Measurements from ENCODE around the gene LAMC2. TPM values are rescaled to one million over a fixed set of nuclear protein-coding genes. Genes with fewer than 3 reads are reported as not detected.

LAMC2 gene
- polyA plus RNA-seq, 3 donors: not detected

- Histone ChIP-seq H3K4me3 (replicated peaks in 1 of 3; ENCODE audit: low read depth in 2 of 3, low read length in 3 of 3) (no peak overlapping the region), H3K9ac (ENCODE audit: insufficient read depth, low read length, poor library complexity, severe bottlenecking) (no peak overlapping the region), H4K20me1 (ENCODE audit: insufficient read depth, low read length) (no peaks in the 10 kb centered on the region), H3K79me2 (ENCODE audit: insufficient read depth, low read length) (no peaks in the 10 kb centered on the region), H3K36me3 (replicated peaks in 1 of 2; ENCODE audit: control insufficient read depth in 1 of 2, insufficient read depth in 2 of 2, low read length in 2 of 2) (no peaks in the 10 kb centered on the region), H3K9me3 (replicated peaks in 1 of 2; ENCODE audit: control insufficient read depth in 1 of 2, insufficient read depth in 1 of 2, low read length in 2 of 2) (no peaks in the 10 kb centered on the region), H3K27me3 (ENCODE audit: control insufficient read depth in 2 of 2, insufficient read depth in 2 of 2, low read length in 2 of 2) (no peaks in the 10 kb centered on the region), H3K27ac (ENCODE audit: low read depth in 1 of 2, low read length in 2 of 2) (no peak overlapping the region), H3K4me1 (ENCODE audit: control insufficient read depth in 1 of 2, insufficient read depth in 2 of 2, low read length in 2 of 2) (no peaks in the 10 kb centered on the region), H3K4me2 (replicated peaks; ENCODE audit: extremely low read depth, low read length, poor library complexity, severe bottlenecking) (no peak overlapping the region), H2AFZ (ENCODE audit: insufficient read depth, low read depth, low read length, poor library complexity, severe bottlenecking) (no peak overlapping the region)
- TF ChIP-seq CTCF (IDR thresholded peaks at IDR 0.05): no peak
- Mint-ChIP-seq H3K4me1 (peaks cover 9% of the 10 kb centered on the region), H3K27me3 (ENCODE audit: low read depth in 3 of 3) (peaks cover 2 to 8% (median 2%) of the 10 kb centered on the region in 3 donors), H3K36me3 (no peaks in the 10 kb centered on the region), H3K27ac (no peak overlapping the region), H3K4me3 (peak overlapping the region in 1 of 2 donors; percentile 1), H3K9me3 (peaks cover 0 to 3% (median 0%) of the 10 kb centered on the region in 7 donors)
- intact Hi-C loops (cut with micrococcal nuclease): loop anchor here in 1 of 2 donors (10.0 kb wide), 1 partner anchor 268 kb away; no protein-coding TSS in a partner anchor
- DNase-seq: no peak
Measured at GRCh38 chr1:183233113-183233512, 47.0 kb downstream of the LAMC2 start.

- no peaks in the 10 kb centered on the region for H4K20me1 ChIP-seq (ENCODE audit: insufficient read depth, low read length)
- no peak overlapping the region for H3K4me3 ChIP-seq (replicated peaks in 1 of 3; ENCODE audit: low read depth in 2 of 3, low read length in 3 of 3)
- H3K9ac ChIP-seq (ENCODE audit: insufficient read depth, low read length, poor library complexity, severe bottlenecking): no peak overlapping the region
- Mint-ChIP-seq H3K4me3 (peak overlapping the region in 1 of 2 donors; percentile 64), H3K27me3 (ENCODE audit: low read depth in 3 of 3) (peaks cover 4 to 8% (median 8%) of the 10 kb centered on the region in 3 donors), H3K9me3 (peaks cover 0 to 3% (median 0%) of the 10 kb centered on the region in 7 donors), H3K4me1 (peaks cover 9% of the 10 kb centered on the region), H3K36me3 (no peaks in the 10 kb centered on the region), H3K27ac (peak overlapping the region in 1 of 7 donors; percentile 60)
- no peaks in the 10 kb centered on the region for H3K36me3 ChIP-seq (replicated peaks in 1 of 2; ENCODE audit: control insufficient read depth in 1 of 2, insufficient read depth in 2 of 2, low read length in 2 of 2)
- peak overlapping the region; percentile 10 for H3K4me2 ChIP-seq (replicated peaks; ENCODE audit: extremely low read depth, low read length, poor library complexity, severe bottlenecking)
- TF ChIP-seq CTCF (IDR thresholded peaks at IDR 0.05): peak; percentile 58
- H3K4me1 ChIP-seq (ENCODE audit: control insufficient read depth in 1 of 2, insufficient read depth in 2 of 2, low read length in 2 of 2): no peaks in the 10 kb centered on the region
- no peaks in the 10 kb centered on the region for H3K9me3 ChIP-seq (replicated peaks in 1 of 2; ENCODE audit: control insufficient read depth in 1 of 2, insufficient read depth in 1 of 2, low read length in 2 of 2)
- no peak overlapping the region for H2AFZ ChIP-seq (ENCODE audit: insufficient read depth, low read depth, low read length, poor library complexity, severe bottlenecking)
- H3K27ac ChIP-seq (ENCODE audit: low read depth in 1 of 2, low read length in 2 of 2): no peak overlapping the region
- intact Hi-C loops (cut with micrococcal nuclease): loop anchor here in 1 of 2 donors (10.0 kb wide), 1 partner anchor 270 kb away; no protein-coding TSS in a partner anchor
- 45% methylated on average over 8 of the region's 15 CpGs for whole genome bisulfite sequencing (ENCODE audit: insufficient coverage)
- peak in 1 of 3 donors; percentile 10 for DNase-seq
- no peaks in the 10 kb centered on the region for H3K27me3 ChIP-seq (ENCODE audit: control insufficient read depth in 2 of 2, insufficient read depth in 2 of 2, low read length in 2 of 2)
- H3K79me2 ChIP-seq (ENCODE audit: insufficient read depth, low read length): no peaks in the 10 kb centered on the region
Measured at GRCh38 chr1:183234660-183235476, 48.8 kb downstream of the LAMC2 start.
